GM15510 (cell line): ENCODE data around the gene LANCL2.

Source experiments
- POLR2A ChIP-seq: IDR thresholded peaks from 3 replicates; pipeline ENCODE4 v1.6.1; 2011; ENCODE audit warnings: borderline replicate concordance; ENCODE audit not compliant: insufficient read length; ENCODE audit errors: extremely low read depth

Gene LANCL2

DNA sequence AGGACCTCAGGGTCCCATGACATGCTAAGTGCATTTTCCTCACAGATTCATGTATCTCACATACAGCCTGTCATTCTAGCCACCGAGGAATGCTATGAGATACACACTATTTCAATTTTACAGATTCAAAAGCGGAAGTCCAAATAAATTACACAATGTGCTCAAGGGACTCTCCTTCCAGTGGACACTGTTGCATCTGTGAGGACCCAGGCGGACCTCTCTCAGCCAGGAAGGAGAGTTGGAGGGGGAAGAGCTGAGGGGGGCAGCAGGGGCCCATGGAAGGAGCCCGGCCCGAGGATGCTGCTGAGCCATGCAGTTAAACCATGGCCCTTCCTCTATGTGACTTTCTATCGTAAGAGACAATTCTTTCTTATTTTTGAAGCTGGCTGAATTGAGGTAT, 113.6 kb downstream of the LANCL2 start:
- TF ChIP-seq POLR2A: no peak

DNA sequence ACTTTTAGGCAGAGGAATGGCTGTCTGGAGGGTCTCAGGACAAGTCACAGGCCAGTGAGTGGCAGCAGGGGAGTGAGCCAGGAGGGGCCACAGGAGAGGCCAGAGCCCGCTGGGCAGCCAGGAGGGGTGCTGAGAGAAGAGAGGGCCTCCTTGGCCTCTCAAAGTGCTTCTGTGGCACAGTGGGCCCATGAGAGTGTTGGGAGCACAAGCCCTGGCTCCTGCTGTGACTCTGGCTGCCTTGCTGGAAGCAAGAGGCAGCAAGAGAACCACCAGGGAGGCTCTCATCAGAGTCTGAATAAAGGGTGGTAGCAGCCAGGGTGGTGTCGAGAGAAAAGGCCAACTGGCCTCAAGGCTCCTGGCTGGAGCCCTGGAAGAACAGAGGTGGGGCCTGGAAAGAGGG, 116.0 kb downstream of the LANCL2 start:
- no peak for TF ChIP-seq POLR2A

GRCh38 chr7:55483046-55483445, 117.9 kb downstream of the LANCL2 start:
- no peak for TF ChIP-seq POLR2A
